ENCODE measurements around the gene SNX22. TPM values are rescaled to one million over a fixed set of nuclear protein-coding genes. Genes with fewer than 3 reads are reported as not detected.

The SNX22 gene
- total RNA-seq, 1 donor from 2014 or later: 0.78 TPM

DNA sequence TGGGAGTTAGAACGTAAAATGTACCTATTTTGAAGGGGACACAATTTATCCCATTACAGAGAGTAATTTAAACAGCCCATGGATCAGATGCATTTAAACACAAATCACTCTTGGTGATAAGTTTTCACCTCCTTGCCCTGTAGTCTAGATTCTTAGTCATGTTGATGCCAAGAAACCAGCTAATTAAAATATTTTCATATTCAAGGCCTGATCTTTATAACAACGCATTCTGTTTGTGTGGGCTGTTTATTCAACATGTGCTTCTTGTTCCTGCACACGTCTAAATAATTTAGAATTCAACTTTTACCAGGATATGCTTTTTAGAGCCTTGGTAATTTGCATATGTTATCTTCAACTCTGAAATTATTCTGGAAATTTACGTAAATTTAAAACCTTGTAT is 29.9 kb upstream of the SNX22 start:
- Mint-ChIP-seq H3K9me3 (no peaks in the 10 kb centered on the region), H3K36me3 (peaks cover 34% of the 10 kb centered on the region), H3K4me3 (no peak overlapping the region), H3K27me3 (ENCODE audit: low read depth) (no peaks in the 10 kb centered on the region), H3K27ac (no peak overlapping the region), H3K4me1 (no peaks in the 10 kb centered on the region)
- TF ChIP-seq, protein P1, sequence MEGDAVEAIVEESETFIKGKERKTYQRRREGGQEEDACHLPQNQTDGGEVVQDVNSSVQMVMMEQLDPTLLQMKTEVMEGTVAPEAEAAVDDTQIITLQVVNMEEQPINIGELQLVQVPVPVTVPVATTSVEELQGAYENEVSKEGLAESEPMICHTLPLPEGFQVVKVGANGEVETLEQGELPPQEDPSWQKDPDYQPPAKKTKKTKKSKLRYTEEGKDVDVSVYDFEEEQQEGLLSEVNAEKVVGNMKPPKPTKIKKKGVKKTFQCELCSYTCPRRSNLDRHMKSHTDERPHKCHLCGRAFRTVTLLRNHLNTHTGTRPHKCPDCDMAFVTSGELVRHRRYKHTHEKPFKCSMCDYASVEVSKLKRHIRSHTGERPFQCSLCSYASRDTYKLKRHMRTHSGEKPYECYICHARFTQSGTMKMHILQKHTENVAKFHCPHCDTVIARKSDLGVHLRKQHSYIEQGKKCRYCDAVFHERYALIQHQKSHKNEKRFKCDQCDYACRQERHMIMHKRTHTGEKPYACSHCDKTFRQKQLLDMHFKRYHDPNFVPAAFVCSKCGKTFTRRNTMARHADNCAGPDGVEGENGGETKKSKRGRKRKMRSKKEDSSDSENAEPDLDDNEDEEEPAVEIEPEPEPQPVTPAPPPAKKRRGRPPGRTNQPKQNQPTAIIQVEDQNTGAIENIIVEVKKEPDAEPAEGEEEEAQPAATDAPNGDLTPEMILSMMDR (IDR thresholded peaks at IDR 0.05; ENCODE audit: unreplicated experiment): no peak
- DNase-seq (ENCODE audit: low spot score in 2 of 2, unreplicated experiment in 2 of 2): no peak

DNA sequence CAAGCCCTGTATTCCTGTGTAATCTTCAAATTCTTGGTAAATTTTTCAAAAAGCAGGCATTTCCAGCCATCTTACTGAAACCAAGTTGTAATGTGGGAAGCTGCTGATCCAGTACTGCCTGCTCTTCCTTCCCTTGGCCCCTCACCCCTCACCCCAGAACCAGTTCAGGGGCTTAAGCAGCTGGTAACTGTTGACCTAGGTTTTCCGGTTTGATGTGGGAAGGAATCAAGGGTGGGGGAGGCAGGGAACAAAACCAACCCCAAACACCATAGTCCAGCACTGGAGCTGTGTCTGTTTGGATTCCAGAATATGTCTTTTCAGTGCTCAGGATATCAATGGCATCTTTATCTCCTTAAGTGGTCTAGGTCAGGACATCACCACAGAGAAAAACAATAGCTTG is 29.1 kb upstream of the SNX22 start:
- H3K4me3 Mint-ChIP-seq: no peak overlapping the region
- TF ChIP-seq, protein P1 (IDR thresholded peaks at IDR 0.05; ENCODE audit: unreplicated experiment): no peak
- H3K36me3 Mint-ChIP-seq: peaks cover 40% of the 10 kb centered on the region
- H3K4me1 Mint-ChIP-seq: no peaks in the 10 kb centered on the region
- no peaks in the 10 kb centered on the region for H3K27me3 Mint-ChIP-seq (ENCODE audit: low read depth)
- no peak for DNase-seq (ENCODE audit: low spot score in 2 of 2, unreplicated experiment in 2 of 2)
- no peak overlapping the region for H3K27ac Mint-ChIP-seq
- H3K9me3 Mint-ChIP-seq: no peaks in the 10 kb centered on the region

DNA sequence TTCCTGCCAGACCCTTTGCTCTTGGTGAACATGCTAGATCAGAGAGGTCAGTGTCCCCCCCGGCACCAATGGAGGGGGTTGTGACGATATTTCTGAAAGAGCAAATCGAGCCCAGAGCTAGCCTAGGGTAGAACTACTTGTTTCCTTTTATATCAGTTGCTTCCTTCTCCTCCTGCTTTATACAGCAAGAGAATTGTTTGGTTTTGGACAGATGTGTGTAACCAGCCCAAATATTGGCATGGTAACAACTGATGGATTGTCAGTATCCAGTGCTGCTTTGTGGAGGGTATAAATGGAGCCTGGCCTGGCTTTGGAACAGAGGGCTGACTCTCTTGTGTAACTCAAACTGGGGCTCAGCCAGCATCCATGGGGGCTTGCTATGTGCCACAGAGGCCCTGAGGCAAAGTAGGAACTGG is 28.6 kb upstream of the SNX22 start:
- H3K9me3 Mint-ChIP-seq: no peaks in the 10 kb centered on the region
- no peaks in the 10 kb centered on the region for H3K27me3 Mint-ChIP-seq (ENCODE audit: low read depth)
- TF ChIP-seq, protein P1 (IDR thresholded peaks at IDR 0.05; ENCODE audit: unreplicated experiment): no peak
- H3K27ac Mint-ChIP-seq: no peak overlapping the region
- H3K4me1 Mint-ChIP-seq: no peaks in the 10 kb centered on the region
- no peak overlapping the region for H3K4me3 Mint-ChIP-seq
- peaks cover 42% of the 10 kb centered on the region for H3K36me3 Mint-ChIP-seq
- DNase-seq (ENCODE audit: low spot score in 2 of 2, unreplicated experiment in 2 of 2): no peak

DNA sequence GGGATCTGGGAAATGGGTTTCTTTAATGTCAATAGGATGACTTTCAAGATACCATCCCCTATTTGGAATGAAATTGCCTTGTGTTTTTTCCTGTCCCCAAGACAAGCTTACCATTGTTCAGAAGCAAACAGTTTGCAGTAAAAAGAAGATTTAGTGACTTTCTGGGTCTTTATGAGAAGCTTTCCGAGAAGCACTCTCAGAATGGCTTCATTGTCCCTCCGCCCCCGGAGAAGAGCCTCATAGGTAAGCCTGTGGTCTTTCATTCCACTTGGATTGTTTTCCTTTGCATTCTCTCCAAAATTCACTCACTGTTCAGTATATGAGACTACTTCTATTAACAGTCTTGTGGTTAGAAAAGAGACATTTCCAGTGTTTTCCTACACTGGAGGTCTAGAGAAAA is 25.6 kb upstream of the SNX22 start:
- Mint-ChIP-seq H3K36me3 (peaks cover 40% of the 10 kb centered on the region), H3K27ac (no peak overlapping the region), H3K9me3 (no peaks in the 10 kb centered on the region), H3K4me3 (no peak overlapping the region), H3K4me1 (no peaks in the 10 kb centered on the region), H3K27me3 (ENCODE audit: low read depth) (no peaks in the 10 kb centered on the region)
- TF ChIP-seq, protein P1 (IDR thresholded peaks at IDR 0.05; ENCODE audit: unreplicated experiment): no peak
- no peak for DNase-seq (ENCODE audit: low spot score in 2 of 2, unreplicated experiment in 2 of 2)

DNA sequence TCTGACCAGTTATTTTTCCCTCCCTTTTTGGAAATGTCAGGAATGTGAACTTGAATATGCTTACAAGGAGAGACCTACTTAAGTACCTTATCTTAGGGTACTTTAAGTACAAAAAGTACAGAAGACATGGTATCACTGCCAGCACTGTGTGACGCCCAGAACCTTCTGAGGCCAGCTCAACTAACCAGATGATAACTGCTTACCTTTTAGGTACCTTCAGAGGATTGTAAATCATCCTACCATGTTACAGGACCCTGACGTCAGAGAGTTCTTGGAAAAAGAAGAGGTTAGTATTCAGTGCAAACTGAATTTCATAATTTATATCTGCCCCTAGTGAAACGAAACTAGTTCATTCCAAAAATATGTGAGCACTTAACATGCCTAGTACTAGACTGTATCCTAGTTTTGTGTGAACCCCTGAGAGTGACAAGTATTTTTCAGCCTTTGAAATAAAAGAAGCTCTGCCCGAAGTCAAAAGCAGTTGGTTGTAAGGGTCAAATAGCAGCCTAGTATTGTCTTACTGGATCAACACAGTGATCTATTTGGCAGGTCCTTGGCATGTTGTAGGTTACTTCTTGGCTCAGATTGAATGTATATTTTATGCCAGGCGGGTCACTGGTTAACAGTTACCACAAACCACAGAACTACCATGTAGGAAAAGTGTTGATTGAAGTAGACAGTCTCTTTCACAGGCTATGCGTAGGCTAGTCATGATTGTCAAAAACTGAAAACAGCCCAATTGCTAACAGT is 23.8 kb upstream of the SNX22 start:
- H3K4me1 Mint-ChIP-seq: no peaks in the 10 kb centered on the region

More for the DNA sequence above, 23.8 kb upstream of the SNX22 start:
- no peaks in the 10 kb centered on the region for H3K9me3 Mint-ChIP-seq
- no peak overlapping the region for H3K4me3 Mint-ChIP-seq
- no peak for DNase-seq (ENCODE audit: low spot score in 2 of 2, unreplicated experiment in 2 of 2)
- H3K27me3 Mint-ChIP-seq (ENCODE audit: low read depth): no peaks in the 10 kb centered on the region
- H3K36me3 Mint-ChIP-seq: peaks cover 45% of the 10 kb centered on the region
- TF ChIP-seq, protein P1 (IDR thresholded peaks at IDR 0.05; ENCODE audit: unreplicated experiment): no peak
- no peak overlapping the region for H3K27ac Mint-ChIP-seq
